Astrocyte of the hippocampus (primary cell): Measurements from ENCODE around the gene EEA1.
"Not testable (repeated sequence)": the region's sequence is repeated elsewhere in the genome, so short reads cannot be mapped to it uniquely, and the experiment has no call there.

ENCODE experiments used
- DNase-seq: peaks from one replicate; pipeline ENCODE4 v3.0.0; 2011; ENCODE audit warnings: low read depth, low spot score

The EEA1 gene

DNA sequence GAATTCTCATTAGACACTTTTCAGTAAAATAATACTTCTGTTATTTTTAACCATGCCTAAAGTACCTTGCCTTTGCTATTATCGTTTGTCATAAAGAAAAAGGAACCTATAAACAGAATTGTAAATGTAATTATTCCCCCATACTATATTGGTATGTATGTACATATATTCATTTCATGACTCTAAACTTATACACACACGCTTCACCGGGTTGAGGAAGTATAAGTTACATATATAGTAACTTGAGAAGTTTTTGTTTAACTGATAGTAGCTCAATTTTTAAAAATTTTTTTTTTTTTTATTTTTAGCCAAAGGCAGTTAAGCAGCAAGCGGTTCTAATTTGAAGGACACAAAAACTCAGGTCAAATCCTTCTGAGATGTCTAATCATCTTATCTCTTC lies 118.7 kb downstream of the EEA1 start:
- DNase-seq = no peak

DNA sequence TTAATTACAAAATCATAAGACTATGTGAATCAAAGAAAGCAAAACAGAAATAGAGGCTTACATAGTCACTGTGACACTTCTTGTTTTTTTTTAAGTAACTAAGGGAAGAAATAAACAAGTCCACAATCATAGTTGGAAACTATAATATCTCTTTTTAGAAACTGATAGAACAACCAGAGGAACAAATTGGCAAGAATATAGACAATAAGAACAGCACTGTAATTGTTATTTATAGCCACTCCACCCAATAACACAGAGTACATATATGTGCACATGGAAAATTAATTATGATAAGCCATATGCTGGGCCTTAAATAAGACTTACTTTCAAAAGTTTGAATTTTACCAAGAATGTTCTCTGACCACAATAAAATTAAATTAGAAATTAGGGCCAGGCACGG lies 125.2 kb downstream of the EEA1 start:
- no peak for DNase-seq

GRCh38 chr12:92802906-92803305 lies 126.2 kb downstream of the EEA1 start:
- no peak for DNase-seq

DNA sequence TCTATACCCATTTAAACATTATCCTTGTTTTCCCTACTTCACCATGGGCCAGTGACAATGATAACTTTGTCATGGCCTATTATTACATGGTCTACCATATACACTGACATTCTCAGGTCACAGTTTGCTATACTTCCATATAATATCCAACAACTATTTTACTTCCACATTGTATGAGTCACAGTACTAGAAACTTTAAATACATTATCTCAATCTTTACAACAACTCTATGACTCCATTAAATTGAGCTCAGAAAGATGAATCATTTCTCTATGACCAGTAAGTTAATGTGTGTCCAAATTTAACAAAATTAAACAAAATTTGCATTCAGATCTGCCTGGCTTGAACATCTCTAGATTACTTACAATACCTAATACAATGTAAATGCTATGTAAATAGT lies 132.4 kb downstream of the EEA1 start:
- DNase-seq = no peak

GRCh38 chr12:92794814-92795213 lies 134.3 kb downstream of the EEA1 start:
- no peak for DNase-seq

- DNase-seq = not testable (repeated sequence)
Observed at GRCh38 chr12:92794356-92794755, 134.7 kb downstream of the EEA1 start.

- DNase-seq = no peak
Observed at GRCh38 chr12:92786045-92786444, 143.1 kb downstream of the EEA1 start.

DNA sequence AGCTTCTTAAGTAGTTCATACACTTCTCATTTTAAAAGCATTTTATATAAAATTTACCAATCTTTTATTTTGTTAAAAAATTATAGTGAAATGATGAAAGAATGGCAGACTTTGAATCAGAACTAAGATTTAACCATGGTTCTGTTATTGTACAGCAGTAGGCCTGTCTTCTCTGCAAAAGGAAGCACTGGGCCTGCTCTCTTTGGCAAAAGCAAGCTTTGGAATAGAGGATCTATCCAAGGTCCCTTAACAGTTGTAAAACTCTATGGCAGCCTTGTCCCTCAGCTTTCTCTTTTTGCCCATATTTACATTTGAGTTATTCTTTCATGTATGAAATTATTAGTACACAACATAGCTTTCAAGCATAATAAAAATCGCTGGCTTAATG lies 143.5 kb downstream of the EEA1 start:
- no peak for DNase-seq

DNA sequence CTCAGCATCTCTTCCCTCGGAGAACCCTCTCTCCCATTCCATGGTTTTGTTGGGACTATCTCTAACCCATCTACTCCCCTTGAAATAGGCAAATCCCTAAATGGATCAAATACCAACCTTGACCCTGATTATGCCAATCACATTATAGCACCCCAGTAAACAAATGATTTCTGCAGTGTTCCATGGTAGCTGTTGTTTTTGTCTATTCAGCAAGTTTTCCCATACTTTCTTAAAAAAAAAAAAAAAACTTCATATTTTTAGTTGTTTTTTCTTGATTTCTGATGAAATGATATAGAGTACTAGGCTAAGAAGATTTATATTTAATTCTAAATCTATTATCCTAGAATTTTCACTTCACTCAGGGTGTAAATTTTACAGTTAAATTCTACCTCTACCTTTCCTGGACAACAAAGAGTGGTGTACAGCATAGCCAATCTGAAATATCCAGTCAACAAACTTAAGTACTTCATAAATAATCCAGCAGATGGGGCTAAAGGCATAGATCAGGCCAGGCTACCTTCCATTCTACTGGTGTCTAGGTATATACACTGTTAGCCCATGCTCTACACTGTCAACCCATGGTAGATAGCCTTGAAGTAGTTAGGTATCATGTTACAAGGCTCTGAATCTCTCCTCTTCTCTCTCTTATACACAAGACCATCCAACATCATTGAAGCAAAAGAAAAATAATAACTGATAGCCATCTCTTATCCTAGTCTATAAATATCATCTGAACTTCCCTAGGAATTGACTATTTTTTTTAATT lies 144.1 kb downstream of the EEA1 start:
- peak; percentile 87 for DNase-seq

GRCh38 chr12:92784356-92784755 lies 144.7 kb downstream of the EEA1 start:
- DNase-seq = peak; percentile 59

GRCh38 chr12:92779902-92780301 lies 149.2 kb downstream of the EEA1 start:
- no peak for DNase-seq

GRCh38 chr12:92778525-92778924 lies 150.6 kb downstream of the EEA1 start:
- DNase-seq = no peak

DNA sequence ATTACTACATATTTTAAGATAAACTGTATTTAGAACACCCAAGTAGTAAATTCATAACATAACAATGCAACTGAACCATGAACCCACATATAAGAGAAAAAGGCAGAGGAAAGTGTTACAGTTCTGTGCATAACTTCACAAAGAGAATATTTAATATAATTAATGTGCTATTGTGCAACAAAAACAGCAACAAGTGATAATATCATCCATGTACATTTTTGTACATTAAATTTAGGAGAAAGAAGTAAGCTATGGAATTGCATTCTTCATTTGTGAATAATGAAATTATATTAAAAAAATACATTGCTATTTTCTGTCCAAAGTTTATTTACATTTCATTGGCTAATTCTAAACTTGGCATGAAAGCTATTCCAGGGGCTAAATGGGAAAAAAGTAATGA lies 153.7 kb downstream of the EEA1 start:
- no peak for DNase-seq

- no peak for DNase-seq
Observed at GRCh38 chr12:92771001-92771400, 158.1 kb downstream of the EEA1 start.

GRCh38 chr12:92769124-92769901 lies 159.8 kb downstream of the EEA1 start:
- no peak for DNase-seq

- no peak for DNase-seq
Observed at GRCh38 chr12:92765871-92766270, 163.2 kb downstream of the EEA1 start.

DNA sequence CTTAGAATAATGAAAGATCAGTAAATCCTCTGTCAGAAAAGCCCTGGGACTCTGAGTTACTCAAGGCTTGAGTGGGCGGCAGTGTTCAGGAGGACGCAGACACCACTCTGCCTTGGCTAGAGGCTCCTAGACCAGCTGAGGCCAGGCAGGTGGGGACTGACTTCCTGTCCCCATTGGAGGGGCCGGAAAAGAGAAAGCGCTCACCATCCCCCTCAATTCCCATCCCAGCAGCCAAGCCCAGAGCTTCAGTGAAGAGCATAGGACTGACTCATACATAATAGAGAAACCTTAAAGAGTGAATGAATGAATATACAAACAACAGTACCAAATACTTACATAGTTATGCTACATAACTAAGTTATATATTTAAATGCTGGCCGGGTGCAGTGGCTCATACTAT lies 164.3 kb downstream of the EEA1 start:
- DNase-seq = no peak

- no peak for DNase-seq
Observed at GRCh38 chr12:92762773-92763172, 166.3 kb downstream of the EEA1 start.

- peak; percentile 91 for DNase-seq
Observed at GRCh38 chr12:92759634-92760268, 169.3 kb downstream of the EEA1 start.

DNA sequence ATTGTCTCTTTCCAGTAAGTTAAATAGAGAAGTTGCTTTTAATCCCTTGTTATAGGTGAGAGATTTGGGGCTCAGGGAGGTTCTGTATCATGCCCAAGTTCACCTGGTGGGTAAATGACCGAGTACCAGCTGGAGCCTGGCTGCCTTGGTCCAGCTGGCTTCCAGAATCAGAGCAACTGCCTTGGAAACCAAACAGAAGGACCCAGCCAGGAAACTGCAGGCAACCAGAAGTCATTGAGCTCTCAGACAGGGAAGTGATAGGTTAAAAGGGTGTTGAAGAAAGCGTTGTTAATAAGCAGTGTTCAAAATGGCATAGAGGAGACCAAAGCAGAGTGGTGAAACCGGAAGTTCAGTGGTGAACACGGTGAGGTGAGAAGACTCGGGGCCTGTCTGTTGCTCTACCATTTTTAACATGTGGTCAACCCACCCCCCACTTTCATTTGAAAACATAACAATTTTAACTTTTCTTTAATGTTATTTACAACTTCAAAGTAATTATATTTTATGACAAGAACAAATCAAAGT lies 171.4 kb downstream of the EEA1 start:
- DNase-seq = no peak

DNA sequence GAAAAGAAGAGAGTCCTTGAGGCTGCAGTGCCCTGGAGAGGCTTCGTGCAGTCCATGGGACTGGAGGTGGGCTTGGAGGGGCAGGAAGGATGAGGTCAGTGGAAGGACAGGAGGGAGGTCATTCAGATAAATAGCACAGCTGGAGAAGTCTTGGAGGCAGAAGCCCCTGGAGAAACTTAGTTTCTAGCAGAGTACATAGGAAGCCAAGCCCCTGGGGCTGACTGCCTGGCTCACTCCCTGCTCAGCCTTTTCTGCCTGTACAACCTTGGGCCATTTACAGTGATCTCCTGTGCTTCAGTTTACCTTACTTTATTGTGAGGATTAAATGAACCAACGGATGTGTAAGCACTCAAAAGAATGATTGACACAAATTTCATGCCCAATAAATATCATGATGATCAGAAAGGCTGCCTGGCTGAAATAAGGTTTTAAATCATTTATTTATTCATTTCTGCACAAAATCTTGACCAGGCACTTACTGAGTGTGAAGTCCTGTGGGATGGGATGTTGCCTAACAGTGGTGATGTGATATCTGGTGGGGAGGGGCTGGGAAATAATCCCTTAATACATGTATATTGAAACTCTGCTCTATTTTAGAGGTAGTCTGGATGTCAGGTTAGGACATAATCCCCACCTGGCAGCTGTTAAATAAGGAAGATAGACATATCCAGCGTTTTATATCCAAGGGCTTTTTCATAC lies 172.0 kb downstream of the EEA1 start:
- DNase-seq = no peak
